GM23338 (cell line): ENCODE results near the gene IGFBP4. TPM values are rescaled to one million over a fixed set of nuclear protein-coding genes. Genes with fewer than 3 reads are reported as not detected.
A peak's percentile ranks its signal among the peaks of the same experiment; 100 is the strongest.

ENCODE experiments used
- ATAC-seq: fragments of 200-7000 bp; cut with Tn5 transposase; 3 replicates; pipeline ENCODE4 v1.9.1; 2020
- DNase-seq: peaks from one replicate; pipeline ENCODE4 v3.0.0-alpha.2; 2015; ENCODE audit warnings: low spot score
- H2AFZ ChIP-seq: fragments of 200-600 bp; sonication (generic); 2 replicates; pipeline ENCODE4 v1.8.0; 2016; ENCODE audit warnings: antibody characterized with exemption, mild to moderate bottlenecking, moderate library complexity
- H3F3A ChIP-seq: fragments of 200-600 bp; sonication (generic); replicated peaks from 2 replicates; pipeline ENCODE4 v1.8.0; 2017; ENCODE audit warnings: antibody characterized with exemption, mixed run types, low read depth
- H3K27ac ChIP-seq: fragments of 200-600 bp; sonication (generic); 2 replicates; pipeline ENCODE4 v1.6.1; 2016; ENCODE audit warnings: low read depth
- H3K27me3 ChIP-seq: fragments of 200-600 bp; sonication (generic); 2 replicates; pipeline ENCODE4 v1.8.0; 2016; ENCODE audit warnings: mild to moderate bottlenecking, mixed run types, moderate library complexity; ENCODE audit not compliant: insufficient read depth
- H3K36me3 ChIP-seq: fragments of 200-600 bp; sonication (generic); 2 replicates; pipeline ENCODE4 v1.8.0; 2016; ENCODE audit warnings: mild to moderate bottlenecking; ENCODE audit not compliant: insufficient read depth
- H3K4me1 ChIP-seq: fragments of 200-600 bp; sonication (generic); 2 replicates; pipeline ENCODE4 v1.8.0; 2016; ENCODE audit warnings: mild to moderate bottlenecking, moderate library complexity; ENCODE audit not compliant: insufficient read depth
- H3K4me2 ChIP-seq: fragments of 200-600 bp; sonication (generic); 2 replicates; pipeline ENCODE4 v1.7.1; 2017; ENCODE audit warnings: mixed run types
- H3K4me3 ChIP-seq: fragments of 200-600 bp; sonication (generic); 2 replicates; pipeline ENCODE4 v1.6.1; 2016; ENCODE audit warnings: mixed run types
- H3K79me2 ChIP-seq: fragments of 200-600 bp; sonication (generic); replicated peaks from 2 replicates; pipeline ENCODE4 v1.8.0; 2017; ENCODE audit warnings: mild to moderate bottlenecking; ENCODE audit not compliant: insufficient read depth
- H3K9me2 ChIP-seq: fragments of 200-600 bp; sonication (generic); 2 replicates; pipeline ENCODE4 v1.8.0; 2017; ENCODE audit not compliant: insufficient read depth
- H4K20me1 ChIP-seq: fragments of 200-600 bp; sonication (generic); replicated peaks from 2 replicates; pipeline ENCODE4 v1.8.0; 2017; ENCODE audit warnings: mild to moderate bottlenecking; ENCODE audit not compliant: insufficient read depth
- H3K27ac Mint-ChIP-seq: 2 replicates; pipeline ENCODE4 v1.8.0; 2020; ENCODE audit warnings: inconsistent platforms, mild to moderate bottlenecking, moderate library complexity, mixed read lengths
- H3K27me3 Mint-ChIP-seq: 3 replicates; pipeline ENCODE4 v1.8.0; 2022; ENCODE audit warnings: low read depth, mild to moderate bottlenecking, moderate library complexity, mixed read lengths, inconsistent platforms; ENCODE audit not compliant: insufficient read depth, poor library complexity
- H3K36me3 Mint-ChIP-seq: 3 replicates; pipeline ENCODE4 v1.8.0; 2021; ENCODE audit warnings: low read depth, mild to moderate bottlenecking, inconsistent platforms, moderate library complexity, mixed read lengths
- H3K4me1 Mint-ChIP-seq: 3 replicates; pipeline ENCODE4 v1.8.0; 2020; ENCODE audit warnings: mild to moderate bottlenecking, inconsistent platforms, mixed read lengths
- H3K4me3 Mint-ChIP-seq: 3 replicates; pipeline ENCODE4 v1.8.0; 2021; ENCODE audit warnings: moderate library complexity, mild to moderate bottlenecking, inconsistent platforms, mixed read lengths
- H3K9me3 Mint-ChIP-seq: 3 replicates; pipeline ENCODE4 v1.8.0; 2020; ENCODE audit warnings: moderate library complexity, mild to moderate bottlenecking, inconsistent platforms, mixed read lengths
- CREB1 ChIP-seq: fragments of 250-450 bp; sonication (Bioruptor Pico); IDR thresholded peaks from 2 replicates; pipeline ENCODE4 v1.5.0; 2020; ENCODE audit warnings: low read depth, mild to moderate bottlenecking, moderate library complexity
- EZH2phosphoT487 ChIP-seq: fragments of 200-600 bp; sonication (generic); IDR thresholded peaks from one replicate; pipeline ENCODE4 v1.8.1; 2018; ENCODE audit warnings: antibody characterized with exemption; ENCODE audit not compliant: unreplicated experiment
- NANOG ChIP-seq: IDR thresholded peaks from 2 replicates; pipeline ENCODE4 v1.6.1; 2016; ENCODE audit warnings: antibody characterized with exemption, borderline replicate concordance
- POLR2AphosphoS5 ChIP-seq: IDR thresholded peaks from 2 replicates; pipeline ENCODE4 v1.6.1; 2016; ENCODE audit warnings: antibody characterized with exemption, low read depth
- REST ChIP-seq: IDR thresholded peaks from one replicate; pipeline ENCODE4 v1.6.1; 2018; ENCODE audit warnings: antibody characterized with exemption; ENCODE audit not compliant: unreplicated experiment
- STAT1 ChIP-seq: IDR thresholded peaks from one replicate; pipeline ENCODE4 v1.6.1; 2016; ENCODE audit warnings: antibody characterized with exemption; ENCODE audit not compliant: unreplicated experiment
- ZNF114 ChIP-seq: fragments of 250-450 bp; sonication (Bioruptor Pico); IDR thresholded peaks from 2 replicates; pipeline ENCODE4 v1.5.0; 2020; ENCODE audit warnings: mild to moderate bottlenecking, moderate library complexity
- ZNF331 ChIP-seq: fragments of 250-450 bp; sonication (Bioruptor Pico); IDR thresholded peaks from 2 replicates; pipeline ENCODE4 v1.5.0; 2020; ENCODE audit warnings: low read depth, mild to moderate bottlenecking, moderate library complexity
- polyA plus RNA-seq: library from polyadenylated mRNA; unstranded; fragments of >200 nt; fragmentation: Nextera tagmentation; extraction: Ambion mirVana; gene quantifications from 2 replicates; pipeline ENCODE4 v1.2.1, GENCODE V29; 2016
- total RNA-seq: library from RNA; depleted of rRNA; stranded (reverse); fragments of >200 nt; shearing (Covaris generic); gene quantifications from 2 replicates; pipeline ENCODE4 v1.2.3, GENCODE V29; 2014
- TF ChIP-seq, protein P1 (sequence below), 2 experiments: fragments of 200-600 bp in 1 of 2; sonication (generic) in 1 of 2; conservative IDR thresholded peaks; 2 replicates each; pipeline versions ENCODE4 v1.5.1 to v1.6.1; 2016 to 2017; ENCODE audit warnings: antibody characterized with exemption in 2 of 2, low read depth in 2 of 2, mild to moderate bottlenecking in 2 of 2, moderate library complexity in 1 of 2
- TF ChIP-seq, protein P2 (sequence below): IDR thresholded peaks from 2 replicates; pipeline ENCODE4 v1.6.1; 2016; ENCODE audit warnings: antibody characterized with exemption
- TF ChIP-seq, protein P3 (sequence below): fragments of 250-450 bp; sonication (Bioruptor Pico); IDR thresholded peaks from 2 replicates; pipeline ENCODE4 v1.5.0; 2020; ENCODE audit warnings: mild to moderate bottlenecking, moderate library complexity

The IGFBP4 gene
- total and polyA plus RNA-seq, 2 experiments from 2014 or later, result 38.7 to 78.9 TPM

DNA sequence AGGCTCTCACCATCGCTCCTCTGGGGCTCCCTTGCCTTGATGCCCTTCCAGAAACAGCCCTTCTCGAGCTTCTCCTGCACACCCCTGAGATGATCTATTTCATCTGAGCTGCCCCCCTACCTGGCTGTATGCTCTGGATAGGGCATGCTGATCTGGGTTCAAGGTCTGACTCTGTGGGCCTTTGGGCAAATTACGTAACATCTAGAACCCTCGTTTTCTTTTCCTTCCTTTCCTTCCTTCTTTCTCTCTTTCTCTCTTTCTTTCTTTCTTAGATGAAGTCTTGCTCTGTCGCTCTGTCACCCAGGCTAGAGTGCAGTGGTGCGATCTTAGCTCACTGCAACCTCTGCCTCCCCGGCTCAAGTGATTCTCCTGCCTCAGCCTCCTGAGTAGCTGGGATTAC is 37.9 kb downstream of the IGFBP4 start:
- H3K36me3 ChIP-seq, result no peaks in the 10 kb centered on the region
- TF ChIP-seq CREB1 (CRISPR knock-in tag), result no peak
- TF ChIP-seq, protein P1, sequence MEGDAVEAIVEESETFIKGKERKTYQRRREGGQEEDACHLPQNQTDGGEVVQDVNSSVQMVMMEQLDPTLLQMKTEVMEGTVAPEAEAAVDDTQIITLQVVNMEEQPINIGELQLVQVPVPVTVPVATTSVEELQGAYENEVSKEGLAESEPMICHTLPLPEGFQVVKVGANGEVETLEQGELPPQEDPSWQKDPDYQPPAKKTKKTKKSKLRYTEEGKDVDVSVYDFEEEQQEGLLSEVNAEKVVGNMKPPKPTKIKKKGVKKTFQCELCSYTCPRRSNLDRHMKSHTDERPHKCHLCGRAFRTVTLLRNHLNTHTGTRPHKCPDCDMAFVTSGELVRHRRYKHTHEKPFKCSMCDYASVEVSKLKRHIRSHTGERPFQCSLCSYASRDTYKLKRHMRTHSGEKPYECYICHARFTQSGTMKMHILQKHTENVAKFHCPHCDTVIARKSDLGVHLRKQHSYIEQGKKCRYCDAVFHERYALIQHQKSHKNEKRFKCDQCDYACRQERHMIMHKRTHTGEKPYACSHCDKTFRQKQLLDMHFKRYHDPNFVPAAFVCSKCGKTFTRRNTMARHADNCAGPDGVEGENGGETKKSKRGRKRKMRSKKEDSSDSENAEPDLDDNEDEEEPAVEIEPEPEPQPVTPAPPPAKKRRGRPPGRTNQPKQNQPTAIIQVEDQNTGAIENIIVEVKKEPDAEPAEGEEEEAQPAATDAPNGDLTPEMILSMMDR (conservative IDR thresholded peaks at IDR 0.05; ENCODE audit: low read depth in 2 of 2), result no peak
- no peak for TF ChIP-seq ZNF114 (CRISPR knock-in tag)
- TF ChIP-seq, protein P2, sequence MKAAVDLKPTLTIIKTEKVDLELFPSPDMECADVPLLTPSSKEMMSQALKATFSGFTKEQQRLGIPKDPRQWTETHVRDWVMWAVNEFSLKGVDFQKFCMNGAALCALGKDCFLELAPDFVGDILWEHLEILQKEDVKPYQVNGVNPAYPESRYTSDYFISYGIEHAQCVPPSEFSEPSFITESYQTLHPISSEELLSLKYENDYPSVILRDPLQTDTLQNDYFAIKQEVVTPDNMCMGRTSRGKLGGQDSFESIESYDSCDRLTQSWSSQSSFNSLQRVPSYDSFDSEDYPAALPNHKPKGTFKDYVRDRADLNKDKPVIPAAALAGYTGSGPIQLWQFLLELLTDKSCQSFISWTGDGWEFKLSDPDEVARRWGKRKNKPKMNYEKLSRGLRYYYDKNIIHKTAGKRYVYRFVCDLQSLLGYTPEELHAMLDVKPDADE, result no peak
- no peak for TF ChIP-seq ZNF331 (CRISPR knock-in tag)
- TF ChIP-seq POLR2AphosphoS5, result no peak
- no peak for TF ChIP-seq EZH2phosphoT487
- no peak for TF ChIP-seq NANOG
- no peak for TF ChIP-seq REST
- TF ChIP-seq, protein P3, sequence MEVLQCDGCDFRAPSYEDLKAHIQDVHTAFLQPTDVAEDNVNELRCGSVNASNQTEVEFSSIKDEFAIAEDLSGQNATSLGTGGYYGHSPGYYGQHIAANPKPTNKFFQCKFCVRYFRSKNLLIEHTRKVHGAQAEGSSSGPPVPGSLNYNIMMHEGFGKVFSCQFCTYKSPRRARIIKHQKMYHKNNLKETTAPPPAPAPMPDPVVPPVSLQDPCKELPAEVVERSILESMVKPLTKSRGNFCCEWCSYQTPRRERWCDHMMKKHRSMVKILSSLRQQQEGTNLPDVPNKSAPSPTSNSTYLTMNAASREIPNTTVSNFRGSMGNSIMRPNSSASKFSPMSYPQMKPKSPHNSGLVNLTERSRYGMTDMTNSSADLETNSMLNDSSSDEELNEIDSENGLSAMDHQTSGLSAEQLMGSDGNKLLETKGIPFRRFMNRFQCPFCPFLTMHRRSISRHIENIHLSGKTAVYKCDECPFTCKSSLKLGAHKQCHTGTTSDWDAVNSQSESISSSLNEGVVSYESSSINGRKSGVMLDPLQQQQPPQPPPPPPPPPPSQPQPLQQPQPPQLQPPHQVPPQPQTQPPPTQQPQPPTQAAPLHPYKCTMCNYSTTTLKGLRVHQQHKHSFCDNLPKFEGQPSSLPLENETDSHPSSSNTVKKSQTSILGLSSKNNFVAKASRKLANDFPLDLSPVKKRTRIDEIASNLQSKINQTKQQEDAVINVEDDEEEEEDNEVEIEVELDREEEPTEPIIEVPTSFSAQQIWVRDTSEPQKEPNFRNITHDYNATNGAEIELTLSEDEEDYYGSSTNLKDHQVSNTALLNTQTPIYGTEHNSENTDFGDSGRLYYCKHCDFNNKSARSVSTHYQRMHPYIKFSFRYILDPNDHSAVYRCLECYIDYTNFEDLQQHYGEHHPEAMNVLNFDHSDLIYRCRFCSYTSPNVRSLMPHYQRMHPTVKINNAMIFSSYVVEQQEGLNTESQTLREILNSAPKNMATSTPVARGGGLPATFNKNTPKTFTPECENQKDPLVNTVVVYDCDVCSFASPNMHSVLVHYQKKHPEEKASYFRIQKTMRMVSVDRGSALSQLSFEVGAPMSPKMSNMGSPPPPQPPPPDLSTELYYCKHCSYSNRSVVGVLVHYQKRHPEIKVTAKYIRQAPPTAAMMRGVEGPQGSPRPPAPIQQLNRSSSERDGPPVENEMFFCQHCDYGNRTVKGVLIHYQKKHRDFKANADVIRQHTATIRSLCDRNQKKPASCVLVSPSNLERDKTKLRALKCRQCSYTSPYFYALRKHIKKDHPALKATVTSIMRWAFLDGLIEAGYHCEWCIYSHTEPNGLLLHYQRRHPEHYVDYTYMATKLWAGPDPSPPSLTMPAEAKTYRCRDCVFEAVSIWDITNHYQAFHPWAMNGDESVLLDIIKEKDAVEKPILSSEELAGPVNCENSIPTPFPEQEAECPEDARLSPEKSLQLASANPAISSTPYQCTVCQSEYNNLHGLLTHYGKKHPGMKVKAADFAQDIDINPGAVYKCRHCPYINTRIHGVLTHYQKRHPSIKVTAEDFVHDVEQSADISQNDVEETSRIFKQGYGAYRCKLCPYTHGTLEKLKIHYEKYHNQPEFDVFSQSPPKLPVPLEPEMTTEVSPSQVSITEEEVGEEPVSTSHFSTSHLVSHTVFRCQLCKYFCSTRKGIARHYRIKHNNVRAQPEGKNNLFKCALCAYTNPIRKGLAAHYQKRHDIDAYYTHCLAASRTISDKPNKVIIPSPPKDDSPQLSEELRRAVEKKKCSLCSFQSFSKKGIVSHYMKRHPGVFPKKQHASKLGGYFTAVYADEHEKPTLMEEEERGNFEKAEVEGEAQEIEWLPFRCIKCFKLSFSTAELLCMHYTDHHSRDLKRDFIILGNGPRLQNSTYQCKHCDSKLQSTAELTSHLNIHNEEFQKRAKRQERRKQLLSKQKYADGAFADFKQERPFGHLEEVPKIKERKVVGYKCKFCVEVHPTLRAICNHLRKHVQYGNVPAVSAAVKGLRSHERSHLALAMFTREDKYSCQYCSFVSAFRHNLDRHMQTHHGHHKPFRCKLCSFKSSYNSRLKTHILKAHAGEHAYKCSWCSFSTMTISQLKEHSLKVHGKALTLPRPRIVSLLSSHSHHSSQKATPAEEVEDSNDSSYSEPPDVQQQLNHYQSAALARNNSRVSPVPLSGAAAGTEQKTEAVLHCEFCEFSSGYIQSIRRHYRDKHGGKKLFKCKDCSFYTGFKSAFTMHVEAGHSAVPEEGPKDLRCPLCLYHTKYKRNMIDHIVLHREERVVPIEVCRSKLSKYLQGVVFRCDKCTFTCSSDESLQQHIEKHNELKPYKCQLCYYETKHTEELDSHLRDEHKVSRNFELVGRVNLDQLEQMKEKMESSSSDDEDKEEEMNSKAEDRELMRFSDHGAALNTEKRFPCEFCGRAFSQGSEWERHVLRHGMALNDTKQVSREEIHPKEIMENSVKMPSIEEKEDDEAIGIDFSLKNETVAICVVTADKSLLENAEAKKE (CRISPR knock-in tag), result no peak
- TF ChIP-seq STAT1, result no peak
- H3K4me1 Mint-ChIP-seq, result peaks cover 30% of the 10 kb centered on the region
- no peaks in the 10 kb centered on the region for H3K27me3 ChIP-seq
- H3K79me2 ChIP-seq, result no peaks in the 10 kb centered on the region
- no peak overlapping the region for H3K4me2 ChIP-seq
- H3K9me2 ChIP-seq, result no peaks in the 10 kb centered on the region
- H3K27ac Mint-ChIP-seq, result no peak overlapping the region
- H3K9me3 Mint-ChIP-seq, result peaks cover 4% of the 10 kb centered on the region
- H3K27ac ChIP-seq, result no peak overlapping the region
- peaks cover 3% of the 10 kb centered on the region; the same call in 1 of the 3 replicates for H3K36me3 Mint-ChIP-seq
- no peak for ATAC-seq
- H4K20me1 ChIP-seq, result no peaks in the 10 kb centered on the region
- no peak overlapping the region; the same call in 2 of the 3 replicates for H3K4me3 Mint-ChIP-seq
- peak overlapping the region; percentile 56; the same call in 1 of the 2 replicates for H2AFZ ChIP-seq
- no peaks in the 10 kb centered on the region for H3F3A ChIP-seq
- H3K27me3 Mint-ChIP-seq, result peaks cover 11% of the 10 kb centered on the region
- H3K4me1 ChIP-seq, result peaks cover 20% of the 10 kb centered on the region
- H3K4me3 ChIP-seq, result no peak overlapping the region
- DNase-seq, result no peak
